HPDE6-E6E7 (cell line): Measurements from ENCODE around the gene CMKLR1.

Source experiments
- DNase-seq: peaks from one replicate; pipeline ENCODE4 v3.0.0; 2011; ENCODE audit warnings: missing footprints; ENCODE audit errors: extremely low spot score

The CMKLR1 gene, protein sequence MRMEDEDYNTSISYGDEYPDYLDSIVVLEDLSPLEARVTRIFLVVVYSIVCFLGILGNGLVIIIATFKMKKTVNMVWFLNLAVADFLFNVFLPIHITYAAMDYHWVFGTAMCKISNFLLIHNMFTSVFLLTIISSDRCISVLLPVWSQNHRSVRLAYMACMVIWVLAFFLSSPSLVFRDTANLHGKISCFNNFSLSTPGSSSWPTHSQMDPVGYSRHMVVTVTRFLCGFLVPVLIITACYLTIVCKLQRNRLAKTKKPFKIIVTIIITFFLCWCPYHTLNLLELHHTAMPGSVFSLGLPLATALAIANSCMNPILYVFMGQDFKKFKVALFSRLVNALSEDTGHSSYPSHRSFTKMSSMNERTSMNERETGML

DNA sequence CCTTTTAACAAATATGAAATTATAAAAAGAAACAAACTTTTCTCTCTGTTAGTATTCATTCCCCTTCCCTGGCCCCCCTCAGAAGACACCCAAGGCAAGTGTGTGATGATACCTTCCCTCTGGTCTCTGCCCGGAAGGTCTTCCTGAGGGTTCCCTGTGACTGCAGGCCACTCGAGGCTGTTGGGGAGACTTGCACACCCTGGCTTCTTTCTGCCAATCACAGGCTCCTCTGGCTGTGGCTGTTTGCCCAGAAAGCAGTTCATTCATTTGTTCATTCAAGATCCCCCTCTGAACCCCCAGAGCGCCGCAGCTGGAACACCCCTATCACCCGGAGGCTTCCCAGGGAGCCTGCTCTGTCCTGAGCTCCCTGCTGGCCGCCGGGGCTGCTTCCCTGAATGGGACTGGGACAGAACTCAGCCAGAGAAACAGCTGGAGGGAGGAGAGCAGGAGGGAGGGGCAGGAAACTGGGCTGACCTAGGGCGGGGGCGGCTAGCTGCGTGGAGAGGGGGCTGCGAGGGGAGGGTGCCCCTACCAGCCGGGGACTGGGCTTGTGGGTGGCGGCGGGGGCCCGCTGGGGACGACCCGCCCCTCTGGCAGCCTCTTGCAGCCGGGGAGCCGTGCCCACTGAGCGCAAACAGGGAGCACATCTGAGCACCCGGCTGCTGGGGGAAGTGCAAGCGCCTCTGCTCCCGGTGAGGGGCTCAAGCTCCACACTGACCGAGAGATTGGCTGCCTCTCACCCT, at the start of gene CMKLR1:
Gene CMKLR1, minus strand, starts transcription at position 397 of the 743 bp plus-strand sequence. CDS start 45,720 bp downstream, outside the sequence.
- no peak for DNase-seq

- DNase-seq = no peak
These were observed 48.7 kb upstream of the CMKLR1 start for GRCh38 chr12:108387771-108388170.

DNA sequence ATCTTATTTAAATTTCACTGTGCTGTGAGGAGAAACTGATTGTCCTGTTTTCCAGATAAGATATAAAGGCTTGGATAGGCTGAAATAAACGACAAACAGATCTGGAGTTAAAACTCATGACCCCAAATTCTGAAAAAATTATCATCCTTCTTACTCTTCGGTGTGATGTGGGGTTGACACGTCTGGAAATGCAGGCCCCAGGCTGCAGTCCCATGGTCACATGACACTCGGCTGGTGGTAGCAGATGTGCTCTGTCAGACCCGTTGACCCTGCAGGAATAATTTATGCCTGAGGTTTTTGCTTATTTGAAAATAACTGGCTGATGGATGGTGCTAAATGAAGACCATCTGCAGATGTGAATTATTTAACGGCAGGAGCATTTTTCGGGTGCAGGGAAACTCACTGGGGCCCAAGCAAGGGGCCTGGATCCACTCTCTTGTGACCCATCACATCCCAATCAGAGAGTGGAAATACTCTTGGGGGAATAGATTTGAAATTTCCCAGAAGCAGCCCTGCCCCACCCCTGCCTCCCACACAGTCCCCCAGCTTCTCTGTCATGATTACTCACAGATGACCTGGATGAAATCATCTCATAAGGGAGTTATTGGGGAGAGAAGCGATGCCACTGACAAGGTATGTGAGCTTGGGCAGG, 47.7 kb upstream of the CMKLR1 start:
- no peak for DNase-seq

DNA sequence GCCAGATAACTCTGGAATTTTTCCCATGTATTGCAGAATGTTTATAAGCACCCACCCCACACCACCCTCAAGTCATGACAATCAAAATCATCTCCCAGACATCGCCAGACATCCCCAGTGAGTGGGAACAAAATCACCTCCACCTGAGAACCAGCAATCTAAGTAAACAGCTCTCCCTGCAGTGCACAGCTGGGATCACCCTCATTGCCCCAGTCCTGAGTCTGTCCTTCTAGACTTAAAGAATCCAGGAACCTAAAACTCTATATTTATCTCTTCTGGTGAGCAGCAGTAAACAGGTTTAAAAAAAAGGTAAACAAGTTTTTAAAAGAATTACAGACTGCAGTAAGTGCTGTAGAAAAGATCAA, 43.3 kb upstream of the CMKLR1 start:
- DNase-seq = no peak

DNA sequence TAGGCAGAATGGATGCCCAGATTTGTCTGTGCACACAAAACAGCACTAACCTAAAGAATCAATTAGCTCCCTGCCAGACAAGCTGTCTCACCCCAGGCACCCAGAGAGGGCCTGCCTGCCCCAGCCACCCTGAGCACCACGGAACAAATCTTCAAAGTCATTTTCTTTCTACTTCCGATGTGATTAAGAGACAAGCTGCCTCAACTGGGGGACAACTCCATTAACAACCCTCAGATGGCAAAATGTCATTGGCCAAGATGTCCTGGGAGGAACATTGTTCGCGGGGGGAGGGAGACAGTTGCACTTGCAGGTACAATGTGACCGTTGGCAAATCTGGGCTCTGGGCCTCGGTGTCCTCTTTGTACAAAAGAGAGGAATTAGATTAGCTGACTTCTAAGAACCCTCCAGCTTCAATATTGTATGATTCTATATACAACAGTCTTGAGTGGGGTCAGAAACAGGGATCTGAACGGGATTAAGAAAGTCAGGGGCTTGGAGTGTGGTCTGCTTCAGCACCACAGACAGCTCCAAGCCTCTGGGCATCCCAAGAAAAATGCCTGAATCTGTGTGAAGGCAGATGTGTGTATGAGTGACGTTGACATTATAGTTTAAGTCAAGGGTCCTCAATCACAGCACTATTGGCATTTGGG, 42.8 kb upstream of the CMKLR1 start:
- DNase-seq = no peak

- DNase-seq = no peak
These were observed 41.3 kb upstream of the CMKLR1 start for GRCh38 chr12:108380382-108380781.

GRCh38 chr12:108379823-108380222, 40.7 kb upstream of the CMKLR1 start:
- DNase-seq = no peak

- DNase-seq = no peak
These were observed 39.8 kb upstream of the CMKLR1 start for GRCh38 chr12:108378926-108379325.

DNA sequence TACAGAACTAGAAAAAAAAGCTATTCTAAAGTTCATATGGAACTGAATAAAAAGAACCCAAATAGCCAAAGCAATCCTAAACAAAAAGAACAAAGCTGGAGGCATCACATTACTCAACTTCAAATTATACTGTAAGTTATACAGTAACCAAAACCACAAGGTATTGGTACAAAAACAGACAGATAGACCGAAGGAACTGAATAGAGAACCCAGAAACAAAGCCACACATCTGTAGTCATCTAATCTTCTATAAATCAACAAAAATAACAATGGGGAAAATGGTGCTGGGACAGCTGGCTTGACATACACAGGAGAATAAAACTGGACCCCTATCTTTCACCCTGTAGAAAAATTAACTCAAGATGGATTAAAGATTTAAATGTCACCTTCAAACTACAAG, 38.1 kb upstream of the CMKLR1 start:
- no peak for DNase-seq

DNA sequence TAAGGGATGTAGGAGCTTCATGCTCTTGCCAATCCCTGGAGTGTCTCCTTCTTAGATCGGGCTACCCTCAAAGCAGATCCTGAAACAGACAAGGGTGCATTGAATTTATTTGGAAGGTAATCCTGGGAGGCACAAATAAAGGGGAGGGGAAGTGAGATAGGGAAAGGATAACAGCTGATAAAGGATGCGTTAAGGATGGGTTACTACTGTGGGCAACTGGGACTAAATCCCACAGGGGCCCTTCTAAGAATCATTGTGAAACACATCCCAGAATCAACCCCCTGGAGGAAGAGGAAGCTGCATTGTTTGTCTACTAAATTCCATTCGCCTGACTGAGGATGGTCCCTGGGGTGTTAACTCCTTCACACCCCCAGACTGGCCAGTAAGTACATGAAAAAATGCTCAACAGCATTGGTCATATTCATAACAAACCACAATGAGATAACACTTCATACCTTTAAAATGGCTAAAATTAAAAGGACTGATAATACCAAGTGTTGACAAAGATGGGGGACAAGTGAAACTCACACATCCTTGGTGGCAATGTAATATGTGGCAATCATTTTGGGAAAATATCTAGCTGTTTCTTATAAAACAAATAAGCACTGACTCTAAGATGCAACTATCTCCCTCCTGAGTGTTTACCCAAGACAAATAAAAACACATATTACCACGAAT, 37.0 kb upstream of the CMKLR1 start:
- no peak for DNase-seq

GRCh38 chr12:108374596-108375320, 35.6 kb upstream of the CMKLR1 start:
- no peak for DNase-seq

DNA sequence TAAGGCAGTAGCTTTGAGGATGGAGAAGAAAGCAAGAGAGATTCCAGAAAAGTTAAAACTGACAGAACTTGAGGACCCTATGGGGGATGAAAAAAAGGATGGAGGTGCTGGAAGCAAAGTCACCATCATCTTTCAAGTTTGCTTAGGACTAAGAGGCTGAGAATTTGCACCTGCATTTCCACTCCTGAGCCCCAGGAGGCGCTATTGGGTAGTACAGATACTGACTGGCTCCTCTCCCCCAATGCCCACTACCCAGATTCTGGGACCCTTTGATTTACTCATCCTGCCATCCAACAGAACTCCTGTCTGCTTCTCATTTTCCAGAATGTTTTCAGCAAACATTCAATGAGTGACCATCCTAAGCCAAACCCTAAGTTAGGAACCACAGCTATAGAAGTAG, 34.0 kb upstream of the CMKLR1 start:
- DNase-seq = no peak

DNA sequence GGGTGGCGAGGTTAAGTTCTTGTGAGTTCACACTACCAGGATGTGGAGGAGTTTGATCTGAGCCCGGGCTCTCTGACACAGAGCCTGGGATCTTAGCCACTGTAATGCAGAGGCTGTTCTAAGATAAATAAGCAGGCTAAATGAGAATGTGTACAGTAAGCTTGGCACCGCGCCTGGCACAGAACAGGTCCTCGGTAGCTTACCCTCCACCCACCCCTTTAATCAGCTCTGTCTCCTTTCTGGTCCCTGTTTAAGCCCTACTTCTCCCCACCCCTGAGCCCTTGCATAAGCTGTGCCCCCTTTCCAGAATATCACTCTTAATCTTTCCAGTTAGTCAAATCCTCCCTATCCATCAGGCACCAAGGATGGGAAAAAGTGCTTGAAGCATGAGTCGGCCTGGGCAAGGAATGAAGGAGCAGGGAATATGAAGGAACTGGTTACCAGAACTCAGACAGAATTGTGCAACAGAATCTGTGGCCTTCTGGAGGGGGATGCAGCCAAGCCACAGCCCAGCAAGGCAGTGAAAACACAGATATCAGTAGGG, 32.8 kb upstream of the CMKLR1 start:
- no peak for DNase-seq

- DNase-seq = no peak
These were observed 31.3 kb upstream of the CMKLR1 start for GRCh38 chr12:108370415-108370814.

DNA sequence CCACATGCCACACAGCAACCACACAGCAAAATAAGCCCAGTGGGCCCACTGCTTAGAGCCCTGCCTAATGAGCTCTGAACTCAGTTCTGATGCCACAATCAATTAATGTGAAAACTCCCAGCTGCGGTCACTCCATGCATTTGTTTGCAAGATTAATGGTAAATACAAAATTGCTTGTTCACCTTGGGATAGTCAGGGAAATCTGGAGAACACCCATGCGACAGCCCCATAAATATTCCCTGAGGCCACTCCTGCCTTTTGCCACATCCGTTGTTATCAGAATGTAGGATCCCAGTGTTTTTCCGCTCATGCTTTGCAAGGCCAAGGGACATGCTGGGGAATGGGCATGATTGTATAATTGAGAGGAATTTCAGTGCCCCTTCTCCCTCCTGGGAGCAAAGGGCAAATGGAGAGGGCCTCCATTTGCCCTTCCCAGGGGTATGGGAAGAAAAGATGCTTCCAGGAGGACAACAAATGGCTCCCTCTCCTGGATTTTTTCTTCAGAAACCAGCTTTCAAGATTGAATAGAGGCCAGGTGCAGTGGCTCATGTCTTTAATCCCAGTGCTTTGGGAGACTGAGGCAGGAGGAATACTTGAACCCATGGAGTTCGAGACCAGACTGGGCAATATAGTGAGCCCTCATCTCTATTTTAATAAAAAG, 30.8 kb upstream of the CMKLR1 start:
- DNase-seq = no peak

DNA sequence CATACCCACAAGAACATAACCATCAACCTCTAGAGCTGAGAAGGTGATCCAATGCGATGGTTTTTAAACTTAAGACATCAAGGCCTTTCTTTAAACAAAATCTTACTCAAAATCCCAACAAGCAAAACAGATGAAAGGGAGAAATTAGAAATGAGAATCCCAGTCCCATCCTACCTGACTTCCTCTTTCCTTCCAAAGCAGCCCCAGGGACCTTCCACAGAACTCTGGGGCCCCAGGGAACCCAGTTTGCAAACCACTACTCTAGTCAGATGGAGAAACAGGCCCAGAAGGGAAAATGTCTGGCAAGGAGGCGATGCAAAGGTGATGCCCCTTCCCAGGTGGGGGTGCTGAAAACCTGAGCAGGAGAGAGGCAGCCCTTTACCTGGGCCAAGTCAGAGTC, 29.0 kb upstream of the CMKLR1 start:
- DNase-seq = no peak

DNA sequence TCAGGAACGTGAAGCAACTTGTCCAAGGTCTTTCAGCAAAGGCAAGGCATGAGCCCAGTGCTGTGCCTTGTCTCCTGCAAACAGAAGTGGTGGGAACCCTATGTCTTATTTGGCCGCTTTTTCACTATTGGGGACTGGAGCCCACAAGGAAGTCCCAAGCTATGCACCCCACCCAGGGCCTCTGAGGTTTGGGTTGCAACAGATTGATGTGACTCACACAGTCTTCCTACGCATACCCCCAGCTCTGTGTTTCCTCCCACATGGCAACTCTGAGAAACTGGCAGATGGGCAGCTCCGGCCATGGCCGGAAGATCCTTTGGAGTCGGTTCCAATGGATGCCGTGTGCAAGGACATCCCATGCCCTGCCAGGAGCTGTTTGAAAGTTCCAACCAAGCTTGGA, 28.3 kb upstream of the CMKLR1 start:
- DNase-seq = no peak

GRCh38 chr12:108365324-108365723, 26.2 kb upstream of the CMKLR1 start:
- no peak for DNase-seq

DNA sequence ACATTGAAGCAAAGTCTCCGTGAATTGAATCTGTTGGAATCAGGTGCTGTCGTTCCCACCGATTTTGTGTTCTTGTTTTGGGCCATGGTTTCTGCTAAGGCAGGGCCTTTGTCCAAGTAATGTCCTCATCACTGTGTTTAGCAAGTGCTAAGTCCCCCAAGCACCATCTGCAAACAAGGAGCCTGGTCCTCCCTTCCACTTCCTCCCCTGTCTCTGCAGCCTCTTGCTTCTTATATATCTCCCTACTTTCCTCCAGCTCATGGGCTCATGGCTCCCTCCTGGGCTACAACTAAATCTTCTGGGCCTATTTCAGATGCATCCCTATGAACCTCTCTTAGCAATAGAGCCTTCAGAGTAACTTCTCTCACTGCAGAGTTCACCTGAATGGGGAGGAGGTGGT, 25.8 kb upstream of the CMKLR1 start:
- DNase-seq = no peak

- no peak for DNase-seq
These were observed 24.5 kb upstream of the CMKLR1 start for GRCh38 chr12:108363565-108363964.
